ENCODE measurements around the gene KRT7.
"Not testable (repeated sequence)": the region's sequence is repeated elsewhere in the genome, so short reads cannot be mapped to it uniquely, and the experiment has no call there.

The KRT7 gene

GRCh38 chr12:52255926-52256583 is 23.0 kb downstream of the KRT7 start:
- no peak for DNase-seq (ENCODE audit: low spot score)

GRCh38 chr12:52256584-52256935 is 23.5 kb downstream of the KRT7 start:
- no peak for DNase-seq (ENCODE audit: low spot score)

GRCh38 chr12:52257074-52257551 is 24.1 kb downstream of the KRT7 start:
- DNase-seq (ENCODE audit: low spot score): no peak

- DNase-seq (ENCODE audit: low spot score): not testable (repeated sequence)
These were observed 24.9 kb downstream of the KRT7 start for GRCh38 chr12:52257922-52258321.

GRCh38 chr12:52258335-52258901 is 25.4 kb downstream of the KRT7 start:
- DNase-seq (ENCODE audit: low spot score): peak; percentile 81

GRCh38 chr12:52259657-52260243 is 26.7 kb downstream of the KRT7 start:
- DNase-seq (ENCODE audit: low spot score): no peak

- no peak for DNase-seq (ENCODE audit: low spot score)
These were observed 27.5 kb downstream of the KRT7 start for GRCh38 chr12:52260361-52261207.

- no peak for DNase-seq (ENCODE audit: low spot score)
These were observed 28.1 kb downstream of the KRT7 start for GRCh38 chr12:52261208-52261484.

- no peak for DNase-seq (ENCODE audit: low spot score)
These were observed 29.2 kb downstream of the KRT7 start for GRCh38 chr12:52262286-52262685.

GRCh38 chr12:52263761-52264434 is 30.9 kb downstream of the KRT7 start:
- no peak for DNase-seq (ENCODE audit: low spot score)

GRCh38 chr12:52264435-52264825 is 31.4 kb downstream of the KRT7 start:
- DNase-seq (ENCODE audit: low spot score): no peak

- DNase-seq (ENCODE audit: low spot score): no peak
These were observed 33.5 kb downstream of the KRT7 start for GRCh38 chr12:52266514-52266913.

- DNase-seq (ENCODE audit: low spot score): no peak
These were observed 34.2 kb downstream of the KRT7 start for GRCh38 chr12:52267266-52267665.

- no peak for DNase-seq (ENCODE audit: low spot score)
These were observed 34.7 kb downstream of the KRT7 start for GRCh38 chr12:52267699-52268098.

GRCh38 chr12:52268212-52268611 is 35.2 kb downstream of the KRT7 start:
- no peak for DNase-seq (ENCODE audit: low spot score)

- DNase-seq (ENCODE audit: low spot score): no peak
These were observed 37.6 kb downstream of the KRT7 start for GRCh38 chr12:52270541-52271070.

- no peak for DNase-seq (ENCODE audit: low spot score)
These were observed 38.1 kb downstream of the KRT7 start for GRCh38 chr12:52271158-52271557.

GRCh38 chr12:52274521-52275120 is 41.6 kb downstream of the KRT7 start, which contains the start of gene KRT86:
TSS of gene KRT86 (plus strand) at chr12:52274645. CDS start at chr12:52301917, 27,272 bp downstream.
- DNase-seq (ENCODE audit: low spot score): no peak

- DNase-seq (ENCODE audit: low spot score): no peak
These were observed 42.6 kb downstream of the KRT7 start for GRCh38 chr12:52275686-52276085.

- DNase-seq (ENCODE audit: low spot score): no peak
These were observed 44.6 kb downstream of the KRT7 start for GRCh38 chr12:52277486-52278245.

Data from iPS-NIHi11 (cell line).